Putamen (tissue), 1 donor: ENCODE results near the gene TUB.

Experiments used
- DNase-seq: peaks from one replicate; pipeline ENCODE4 v3.0.0-alpha.2; 2016; ENCODE audit warnings: low spot score

TUB gene

GRCh38 chr11:8047382-8047781, 33.6 kb upstream of the TUB start:
- DNase-seq = no peak

- no peak for DNase-seq
These were observed 31.9 kb upstream of the TUB start for GRCh38 chr11:8049084-8049483.

- no peak for DNase-seq
These were observed 25.7 kb upstream of the TUB start for GRCh38 chr11:8055091-8055835.

- DNase-seq = no peak
These were observed 25.0 kb upstream of the TUB start for GRCh38 chr11:8055836-8056526.

GRCh38 chr11:8056810-8057463, 24.1 kb upstream of the TUB start:
- no peak for DNase-seq

- no peak for DNase-seq
These were observed 22.8 kb upstream of the TUB start for GRCh38 chr11:8058216-8058615.

- no peak for DNase-seq
These were observed 22.0 kb upstream of the TUB start for GRCh38 chr11:8059030-8059429.

GRCh38 chr11:8059571-8060011, 21.4 kb upstream of the TUB start:
- no peak for DNase-seq

- DNase-seq = no peak
These were observed 20.8 kb upstream of the TUB start for GRCh38 chr11:8060146-8060719.

GRCh38 chr11:8060801-8061554, 20.0 kb upstream of the TUB start:
- DNase-seq = no peak

- DNase-seq = no peak
These were observed 19.2 kb upstream of the TUB start for GRCh38 chr11:8061555-8062428.

GRCh38 chr11:8062781-8063257, 18.2 kb upstream of the TUB start:
- DNase-seq = no peak

- no peak for DNase-seq
These were observed 17.7 kb upstream of the TUB start for GRCh38 chr11:8063324-8063723.

- no peak for DNase-seq
These were observed 16.0 kb upstream of the TUB start for GRCh38 chr11:8065031-8065430.

- DNase-seq = no peak
These were observed 14.7 kb upstream of the TUB start for GRCh38 chr11:8066036-8066910.

- DNase-seq = no peak
These were observed 14.0 kb upstream of the TUB start for GRCh38 chr11:8066911-8067455.

GRCh38 chr11:8067567-8067928, 13.5 kb upstream of the TUB start:
- no peak for DNase-seq

- DNase-seq = no peak
These were observed 13.0 kb upstream of the TUB start for GRCh38 chr11:8067929-8068575.

GRCh38 chr11:8068605-8069221, 12.3 kb upstream of the TUB start:
- DNase-seq = no peak
